ENCODE data around the gene PAPLN.

Gene PAPLN

GRCh38 chr14:73216030-73216429 is 21.3 kb upstream of the PAPLN start:
- TF ChIP-seq POLR2AphosphoS5 (IDR thresholded peaks at IDR 0.05; ENCODE audit: low read depth, low read length) (no peak), POLR2A (IDR thresholded peaks at IDR 0.05; ENCODE audit: low read depth, low read length) (no peak), TAF1 (IDR thresholded peaks at IDR 0.05; ENCODE audit: borderline replicate concordance, low read depth, low read length) (no peak)
- DNase-seq (ENCODE audit: insufficient read length) (no peak), FAIRE-seq (no peak)

- FAIRE-seq = no peak
- TF ChIP-seq POLR2A (IDR thresholded peaks at IDR 0.05; ENCODE audit: low read depth, low read length) (no peak), TAF1 (IDR thresholded peaks at IDR 0.05; ENCODE audit: borderline replicate concordance, low read depth, low read length) (no peak), POLR2AphosphoS5 (IDR thresholded peaks at IDR 0.05; ENCODE audit: low read depth, low read length) (no peak)
These were observed 19.9 kb upstream of the PAPLN start for GRCh38 chr14:73217411-73217810.

DNA sequence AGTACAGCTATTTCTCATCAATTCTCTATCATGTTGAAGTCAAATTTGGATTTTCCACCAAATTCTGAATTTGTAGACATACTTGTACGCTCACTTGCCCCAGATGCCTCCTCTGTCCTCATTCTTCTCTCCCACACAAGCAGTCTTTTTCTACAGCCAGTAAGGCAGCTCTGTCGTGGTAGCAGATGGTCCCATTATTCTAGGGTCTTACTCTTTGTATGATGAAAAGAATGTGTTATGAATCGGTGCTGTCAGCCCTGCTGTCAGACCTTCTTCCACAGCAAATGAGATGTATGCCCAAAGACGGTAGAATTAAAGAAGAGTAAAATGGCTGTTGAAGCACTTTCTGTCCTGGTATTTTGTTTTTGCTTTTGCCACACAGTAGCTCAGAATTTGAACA is 17.2 kb upstream of the PAPLN start:
- FAIRE-seq = no peak
- DNase-seq (ENCODE audit: insufficient read length) = no peak
- TF ChIP-seq TAF1 (IDR thresholded peaks at IDR 0.05; ENCODE audit: borderline replicate concordance, low read depth, low read length) (no peak), POLR2A (IDR thresholded peaks at IDR 0.05; ENCODE audit: low read depth, low read length) (no peak), POLR2AphosphoS5 (IDR thresholded peaks at IDR 0.05; ENCODE audit: low read depth, low read length) (no peak)

More at GRCh38 chr14:73217411-73217810, 19.9 kb upstream of the PAPLN start:
- DNase-seq (ENCODE audit: insufficient read length) = no peak

- no peak for DNase-seq (ENCODE audit: insufficient read length)
- TF ChIP-seq POLR2AphosphoS5 (IDR thresholded peaks at IDR 0.05; ENCODE audit: low read depth, low read length) (no peak), POLR2A (IDR thresholded peaks at IDR 0.05; ENCODE audit: low read depth, low read length) (no peak), TAF1 (IDR thresholded peaks at IDR 0.05; ENCODE audit: borderline replicate concordance, low read depth, low read length) (no peak)
- no peak for FAIRE-seq
These were observed 16.7 kb upstream of the PAPLN start for GRCh38 chr14:73220634-73221033.

DNA sequence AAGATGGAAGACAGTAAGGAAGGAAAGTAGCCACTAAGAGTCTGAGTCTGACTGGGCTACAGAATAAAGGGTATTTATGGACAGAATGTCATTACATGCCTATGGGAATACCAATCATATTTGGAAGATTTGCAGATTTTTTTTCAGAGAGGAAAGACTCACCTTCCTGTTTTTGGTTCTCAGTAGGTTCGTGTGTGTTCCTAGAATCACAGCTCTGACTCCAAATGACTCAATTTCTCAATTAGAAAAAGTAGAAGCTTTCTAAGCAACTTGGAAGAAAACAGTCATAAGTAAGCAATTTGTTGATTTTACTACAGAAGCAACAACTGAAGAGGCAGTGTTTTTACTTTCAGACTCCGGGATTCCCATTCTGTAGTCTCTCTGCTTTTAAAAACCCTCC is 15.4 kb upstream of the PAPLN start:
- TF ChIP-seq TAF1 (IDR thresholded peaks at IDR 0.05; ENCODE audit: borderline replicate concordance, low read depth, low read length) (no peak), POLR2AphosphoS5 (IDR thresholded peaks at IDR 0.05; ENCODE audit: low read depth, low read length) (no peak), POLR2A (IDR thresholded peaks at IDR 0.05; ENCODE audit: low read depth, low read length) (no peak)
- DNase-seq (ENCODE audit: insufficient read length) (no peak), FAIRE-seq (no peak)

- DNase-seq (ENCODE audit: insufficient read length) (no peak), FAIRE-seq (peak; percentile 67)
- TF ChIP-seq POLR2A (IDR thresholded peaks at IDR 0.05; ENCODE audit: low read depth, low read length) = 0 out of 2 replicates have a peak, but pooled peaks have one; percentile 12
- no peak for TF ChIP-seq TAF1 (IDR thresholded peaks at IDR 0.05; ENCODE audit: borderline replicate concordance, low read depth, low read length)
- TF ChIP-seq POLR2AphosphoS5 (IDR thresholded peaks at IDR 0.05; ENCODE audit: low read depth, low read length) = no peak
These were observed 14.3 kb upstream of the PAPLN start for GRCh38 chr14:73223049-73223448.

DNA sequence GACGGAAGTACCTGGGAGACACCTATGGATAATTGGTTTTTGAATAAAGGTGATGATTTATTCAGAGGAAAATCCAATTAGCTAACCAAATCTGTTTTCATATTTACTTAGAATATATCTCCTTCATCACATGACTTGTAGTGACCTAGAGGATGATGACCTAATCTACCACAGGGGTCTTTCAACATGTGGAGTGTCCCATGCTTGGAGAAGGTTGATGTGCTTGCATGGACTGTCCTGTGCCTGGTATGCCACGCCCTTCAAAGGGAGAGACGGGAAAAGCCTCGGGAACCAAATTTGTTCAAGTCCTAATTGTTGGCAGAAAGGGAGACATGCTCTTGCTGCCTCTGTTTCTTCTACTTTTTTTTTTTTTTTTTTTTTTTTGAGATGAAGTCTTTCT is 11.8 kb upstream of the PAPLN start:
- DNase-seq (ENCODE audit: insufficient read length) (no peak), FAIRE-seq (no peak)
- TF ChIP-seq POLR2AphosphoS5 (IDR thresholded peaks at IDR 0.05; ENCODE audit: low read depth, low read length) (no peak), TAF1 (IDR thresholded peaks at IDR 0.05; ENCODE audit: borderline replicate concordance, low read depth, low read length) (no peak), POLR2A (IDR thresholded peaks at IDR 0.05; ENCODE audit: low read depth, low read length) (no peak)

GRCh38 chr14:73227812-73228781 is 9.2 kb upstream of the PAPLN start:
- DNase-seq (ENCODE audit: insufficient read length) (no peak), FAIRE-seq (no peak)
- no peak for TF ChIP-seq POLR2AphosphoS5 (IDR thresholded peaks at IDR 0.05; ENCODE audit: low read depth, low read length)
- no peak for TF ChIP-seq POLR2A (IDR thresholded peaks at IDR 0.05; ENCODE audit: low read depth, low read length)
- no peak for TF ChIP-seq TAF1 (IDR thresholded peaks at IDR 0.05; ENCODE audit: borderline replicate concordance, low read depth, low read length)

DNA sequence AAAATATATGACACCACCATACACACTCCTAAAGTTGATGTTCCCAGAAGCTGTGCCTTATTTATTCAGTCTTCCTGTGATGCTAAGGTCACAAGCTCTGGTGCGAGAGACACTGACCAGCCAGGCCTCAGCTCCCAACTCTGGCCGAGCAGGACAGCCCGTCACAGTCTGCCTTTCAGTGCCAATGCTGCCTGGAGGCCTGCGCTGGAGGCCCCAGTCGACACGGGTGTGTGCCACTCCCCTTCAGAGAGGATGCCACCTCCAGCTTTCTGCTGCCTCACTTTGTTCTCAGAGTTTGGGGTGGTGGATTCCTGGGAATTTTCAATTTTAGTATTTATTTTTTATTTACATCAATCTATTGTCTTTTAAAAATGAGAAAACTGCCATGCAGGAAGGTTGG is 7.3 kb upstream of the PAPLN start:
- DNase-seq (ENCODE audit: insufficient read length) = no peak
- no peak for FAIRE-seq
- TF ChIP-seq POLR2AphosphoS5 (IDR thresholded peaks at IDR 0.05; ENCODE audit: low read depth, low read length) = no peak
- no peak for TF ChIP-seq TAF1 (IDR thresholded peaks at IDR 0.05; ENCODE audit: borderline replicate concordance, low read depth, low read length)
- no peak for TF ChIP-seq POLR2A (IDR thresholded peaks at IDR 0.05; ENCODE audit: low read depth, low read length)

DNA sequence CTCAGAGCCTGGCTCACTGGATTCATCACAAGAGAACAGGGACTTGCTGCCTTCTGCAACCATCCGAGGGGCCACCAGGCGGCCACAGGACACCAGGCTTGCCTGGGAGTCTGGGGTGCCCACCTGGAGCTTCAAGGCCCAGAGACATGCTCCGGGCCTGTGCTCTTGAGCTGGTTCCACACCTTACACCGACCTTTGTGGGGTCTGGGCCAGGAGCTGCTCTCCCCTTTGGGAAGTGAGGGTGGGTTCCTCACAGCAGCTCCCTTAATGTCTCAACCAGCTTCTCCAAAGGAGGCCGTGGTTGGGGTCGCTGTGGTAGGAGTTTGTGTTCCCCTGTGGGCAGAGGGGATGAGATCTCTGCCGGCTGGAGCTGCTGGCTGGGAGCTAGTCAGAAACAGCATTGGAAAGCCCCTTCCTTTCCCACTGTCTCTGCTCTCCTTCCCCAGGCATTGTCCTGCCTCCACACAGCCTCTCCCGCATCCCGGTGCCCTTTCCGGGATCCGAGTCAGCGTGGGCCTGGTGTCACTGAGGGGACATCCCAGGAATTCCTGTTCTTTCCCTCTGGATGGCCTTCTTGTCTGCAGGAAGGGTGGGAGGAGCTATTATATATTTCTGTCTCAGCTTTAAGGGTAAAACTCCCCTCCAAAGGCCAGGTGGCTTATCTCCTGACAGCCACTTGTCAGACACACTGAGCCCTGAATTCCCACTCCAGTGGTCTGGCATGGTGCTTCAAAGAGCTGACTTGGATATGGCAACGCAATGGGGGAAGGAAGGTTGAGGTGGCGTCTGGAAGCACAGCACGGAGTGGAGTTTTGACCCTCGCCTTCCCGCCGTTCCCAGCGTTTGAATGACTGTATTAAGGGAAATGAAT is 5.1 kb upstream of the PAPLN start:
- FAIRE-seq (no peak), DNase-seq (ENCODE audit: insufficient read length) (no peak)
- TF ChIP-seq TAF1 (IDR thresholded peaks at IDR 0.05; ENCODE audit: borderline replicate concordance, low read depth, low read length) (no peak), POLR2A (IDR thresholded peaks at IDR 0.05; ENCODE audit: low read depth, low read length) (no peak), POLR2AphosphoS5 (IDR thresholded peaks at IDR 0.05; ENCODE audit: low read depth, low read length) (no peak)

DNA sequence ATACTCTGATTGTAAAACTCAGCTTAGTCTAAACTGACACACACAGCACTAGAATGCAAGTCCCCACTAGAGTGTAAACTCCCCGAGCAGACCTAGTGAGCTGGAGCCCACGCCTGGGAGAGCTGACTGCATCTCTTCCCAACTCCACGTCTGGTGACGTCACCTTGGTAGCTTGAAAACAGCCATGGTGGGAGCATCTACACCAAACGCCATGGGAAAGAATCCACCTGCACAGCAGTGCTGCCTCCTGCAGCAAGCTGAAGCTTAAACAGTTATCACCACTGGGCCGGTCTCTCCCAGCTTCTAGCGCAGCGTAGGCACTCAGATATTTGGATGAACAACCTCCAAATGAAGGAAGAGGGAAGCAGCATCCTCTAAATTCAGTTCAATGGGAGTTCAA is 4.3 kb upstream of the PAPLN start:
- no peak for TF ChIP-seq POLR2AphosphoS5 (IDR thresholded peaks at IDR 0.05; ENCODE audit: low read depth, low read length)
- no peak for TF ChIP-seq POLR2A (IDR thresholded peaks at IDR 0.05; ENCODE audit: low read depth, low read length)
- TF ChIP-seq TAF1 (IDR thresholded peaks at IDR 0.05; ENCODE audit: borderline replicate concordance, low read depth, low read length) = no peak
- DNase-seq (ENCODE audit: insufficient read length) = no peak
- FAIRE-seq = no peak

Measured in GM12892 (cell line).